GM12872 (cell line): ENCODE results near the gene C1GALT1.

Source experiments
- TF ChIP-seq, protein P1 (sequence below): IDR thresholded peaks from 3 replicates; pipeline ENCODE4 v1.5.1; 2011; ENCODE audit warnings: low read depth, mild to moderate bottlenecking, low read length, moderate library complexity; ENCODE audit not compliant: insufficient read depth

C1GALT1 gene

DNA sequence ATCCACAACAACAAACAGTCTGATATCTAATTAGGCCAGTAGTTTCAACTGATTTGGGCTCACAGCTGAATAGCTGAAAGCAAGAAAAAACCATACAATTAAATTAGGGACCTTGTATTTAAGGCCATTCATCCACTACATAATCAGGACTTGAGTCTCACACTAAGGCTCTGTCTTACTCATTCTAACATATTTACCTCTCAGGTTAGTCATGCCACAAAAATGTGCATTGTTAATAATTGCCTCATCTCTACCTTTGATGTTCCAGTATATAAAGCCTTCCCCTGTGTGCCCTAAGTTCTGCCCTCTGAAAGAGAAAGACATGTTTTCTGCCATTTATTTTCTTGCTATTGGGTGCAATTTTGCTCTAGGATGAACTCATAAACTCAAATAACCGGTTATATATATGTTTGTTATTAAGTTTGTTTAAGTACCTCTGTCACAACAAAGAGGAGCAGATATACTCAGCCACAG lies 5.3 kb upstream of the C1GALT1 start:
- TF ChIP-seq, protein P1, sequence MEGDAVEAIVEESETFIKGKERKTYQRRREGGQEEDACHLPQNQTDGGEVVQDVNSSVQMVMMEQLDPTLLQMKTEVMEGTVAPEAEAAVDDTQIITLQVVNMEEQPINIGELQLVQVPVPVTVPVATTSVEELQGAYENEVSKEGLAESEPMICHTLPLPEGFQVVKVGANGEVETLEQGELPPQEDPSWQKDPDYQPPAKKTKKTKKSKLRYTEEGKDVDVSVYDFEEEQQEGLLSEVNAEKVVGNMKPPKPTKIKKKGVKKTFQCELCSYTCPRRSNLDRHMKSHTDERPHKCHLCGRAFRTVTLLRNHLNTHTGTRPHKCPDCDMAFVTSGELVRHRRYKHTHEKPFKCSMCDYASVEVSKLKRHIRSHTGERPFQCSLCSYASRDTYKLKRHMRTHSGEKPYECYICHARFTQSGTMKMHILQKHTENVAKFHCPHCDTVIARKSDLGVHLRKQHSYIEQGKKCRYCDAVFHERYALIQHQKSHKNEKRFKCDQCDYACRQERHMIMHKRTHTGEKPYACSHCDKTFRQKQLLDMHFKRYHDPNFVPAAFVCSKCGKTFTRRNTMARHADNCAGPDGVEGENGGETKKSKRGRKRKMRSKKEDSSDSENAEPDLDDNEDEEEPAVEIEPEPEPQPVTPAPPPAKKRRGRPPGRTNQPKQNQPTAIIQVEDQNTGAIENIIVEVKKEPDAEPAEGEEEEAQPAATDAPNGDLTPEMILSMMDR, result no peak

DNA sequence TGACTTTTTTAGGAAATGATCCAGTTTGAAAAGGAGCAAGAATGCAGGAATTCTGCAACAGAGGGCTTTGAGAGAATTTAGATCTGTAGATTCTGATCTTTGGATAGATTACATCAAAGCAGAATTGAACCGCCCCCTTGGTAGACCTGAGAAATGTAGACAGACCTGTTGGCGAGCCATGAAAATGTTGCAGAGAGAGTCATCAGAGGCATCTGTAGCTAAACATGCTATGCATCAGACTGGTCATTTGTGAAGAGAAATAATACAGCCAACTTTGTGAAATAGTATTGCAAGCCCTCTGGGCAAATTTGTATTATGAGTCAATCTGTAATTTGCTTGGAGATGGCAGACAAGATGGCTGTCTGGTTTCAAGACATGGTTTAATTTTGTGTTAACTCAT lies 4.3 kb upstream of the C1GALT1 start:
- TF ChIP-seq, protein P1, result no peak

DNA sequence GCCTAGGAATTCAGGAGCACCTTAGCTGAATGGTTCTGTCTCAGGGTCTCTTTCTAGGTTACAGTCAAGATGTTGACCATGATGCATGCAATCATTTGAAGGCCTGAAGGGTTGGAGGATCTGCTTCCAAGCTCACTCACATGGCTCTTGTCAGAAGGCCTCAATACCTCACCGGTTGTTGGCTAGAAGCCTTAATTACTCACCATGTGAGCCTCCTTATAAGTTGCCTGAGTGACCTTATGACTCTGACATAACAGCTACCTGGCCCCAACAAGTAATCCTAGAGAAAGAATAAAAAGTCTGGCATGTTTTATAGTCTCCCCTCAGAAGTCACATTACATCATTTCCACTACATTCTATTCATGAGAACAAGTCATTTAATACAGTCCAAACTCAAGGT lies 3.4 kb upstream of the C1GALT1 start:
- TF ChIP-seq, protein P1, result no peak

GRCh38 chr7:7180725-7181449 lies 1.5 kb upstream of the C1GALT1 start:
- TF ChIP-seq, protein P1, result no peak

GRCh38 chr7:7181519-7182155 lies 707 bp upstream of the C1GALT1 start:
- TF ChIP-seq, protein P1, result no peak

DNA sequence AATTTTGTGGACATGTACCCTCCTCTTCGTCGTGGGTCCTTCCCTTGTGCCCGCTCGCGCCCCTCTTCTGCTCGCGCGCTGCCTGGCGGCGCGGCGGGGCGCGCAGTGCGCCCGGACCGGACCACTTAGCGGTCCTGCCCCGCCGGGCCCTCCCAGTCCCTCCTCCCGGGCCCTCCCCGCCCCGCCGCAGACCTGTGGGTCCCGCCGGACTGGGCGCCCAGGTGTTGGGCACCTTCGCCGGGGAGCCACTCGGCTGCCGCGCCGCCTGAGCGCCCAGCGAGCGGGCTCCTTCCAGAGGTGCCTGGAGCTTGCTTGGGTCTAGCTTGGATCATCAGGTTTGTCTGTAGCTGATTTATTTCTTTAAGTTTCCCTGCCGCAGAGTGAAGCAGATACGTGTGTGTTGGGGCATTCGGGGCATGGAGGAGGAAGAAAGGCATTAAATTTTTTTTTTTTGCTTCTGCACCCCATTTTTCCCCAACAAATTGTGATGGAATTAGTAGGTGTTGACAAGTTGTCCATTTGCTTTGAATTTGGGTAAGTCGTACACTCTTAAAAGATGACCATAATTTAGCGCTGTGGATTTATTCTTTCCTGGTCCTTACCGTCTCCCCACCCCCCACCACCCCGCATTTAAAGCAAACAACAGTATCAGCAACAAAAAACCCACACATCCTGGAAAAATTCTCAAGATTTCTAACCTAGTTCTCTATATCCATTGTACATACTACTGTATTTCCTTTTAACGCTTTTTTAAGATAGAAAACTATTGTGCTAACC lies 905 bp downstream of the C1GALT1 start:
- TF ChIP-seq, protein P1, result no peak

- TF ChIP-seq, protein P1, result no peak
Measured at GRCh38 chr7:7183838-7184463, 1.6 kb downstream of the C1GALT1 start.
